Measurements from ENCODE around the gene WWOX. TPM values are rescaled to one million over a fixed set of nuclear protein-coding genes. Genes with fewer than 3 reads are reported as not detected.

WWOX gene
- total and polyA plus RNA-seq, 2 donors (not counting 3 experiments of a cell fraction or from before 2014, with no cell fraction given), result 6.2 to 12.5 TPM

GRCh38 chr16:78211946-78212345 lies 112.5 kb downstream of the WWOX start:
- ChIA-PET CTCF (no interaction called here), POLR2A (no interaction called here)
- FAIRE-seq (no peak), DNase-seq (ENCODE audit: low read depth, low spot score) (no peak)
- no peaks in the 10 kb centered on the region for H3K27me3 ChIP-seq (ENCODE audit: control insufficient read depth in 2 of 2, insufficient read depth in 2 of 2, low read length in 2 of 2)
- no peaks in the 10 kb centered on the region for H3K9me3 ChIP-seq (replicated peaks; ENCODE audit: control insufficient read depth, insufficient read depth, low read length)
- H3K4me2 ChIP-seq (ENCODE audit: insufficient read depth, low read length), result no peak overlapping the region
- BruUV-seq (replicated peaks), result no TSS peak
- H4K20me1 ChIP-seq (replicated peaks; ENCODE audit: control insufficient read depth, extremely low read depth, insufficient read depth, low read length), result no peaks in the 10 kb centered on the region
- H3K4me3 ChIP-seq (replicated peaks in 1 of 3; ENCODE audit: insufficient read depth in 1 of 3, low read depth in 1 of 3, low read length in 3 of 3), result no peak overlapping the region
- TF ChIP-seq JUN (IDR thresholded peaks at IDR 0.05; ENCODE audit: borderline replicate concordance, insufficient read depth, insufficient read length, low read depth) (no peak), CTCF (IDR thresholded peaks at IDR 0.05; ENCODE audit: extremely low read depth in 1 of 2, insufficient read depth in 1 of 2, low read depth in 1 of 2, low read length in 2 of 2) (no peak), GATA2 (IDR thresholded peaks at IDR 0.05; ENCODE audit: insufficient read depth, insufficient read length, low read depth, low read length) (no peak), FOS (IDR thresholded peaks at IDR 0.05; ENCODE audit: borderline replicate concordance, insufficient read depth, low read length) (no peak), MYC (IDR thresholded peaks at IDR 0.05; ENCODE audit: low read depth, low read length) (no peak), EZH2 (IDR thresholded peaks at IDR 0.05; ENCODE audit: borderline replicate concordance, low read depth, low read length, severe bottlenecking) (no peak), POLR2AphosphoS5 (IDR thresholded peaks at IDR 0.05; ENCODE audit: insufficient read depth, low read depth, low read length) (no peak), MAX (IDR thresholded peaks at IDR 0.05; ENCODE audit: insufficient read depth, insufficient read length) (no peak), POLR2A (IDR thresholded peaks at IDR 0.05; ENCODE audit: low read depth, low read length) (no peak)
- no peaks in the 10 kb centered on the region for H3K36me3 ChIP-seq (ENCODE audit: control insufficient read depth in 2 of 2, extremely low read depth in 1 of 2, insufficient read depth in 2 of 2, low read length in 2 of 2)
- H3K9ac ChIP-seq (replicated peaks; ENCODE audit: extremely low read depth, insufficient read depth, low read length), result no peak overlapping the region
- H3K27ac ChIP-seq (ENCODE audit: insufficient read depth, low read depth, low read length), result no peak overlapping the region
- dilution Hi-C loops (cut with MboI; ENCODE audit: extremely low pct_ligation_motif_present, low sequenced_read_pairs), result no loop called here
- no peaks in the 10 kb centered on the region for H3K4me1 ChIP-seq (ENCODE audit: control insufficient read depth, extremely low read depth, insufficient read depth, low read length)
- H3K9me1 ChIP-seq (replicated peaks; ENCODE audit: control insufficient read depth, extremely low read depth, insufficient read depth, low read length), result no peaks in the 10 kb centered on the region
- intact Hi-C loops (cut with micrococcal nuclease), result no loop called here
- H3K79me2 ChIP-seq (ENCODE audit: control insufficient read depth, insufficient read depth, low read length), result no peaks in the 10 kb centered on the region
- no peak overlapping the region for H2AFZ ChIP-seq (ENCODE audit: low read depth, low read length)
